Neural progenitor cell (in vitro differentiated cells): ENCODE measurements around the gene FSCN2. TPM values are rescaled to one million over a fixed set of nuclear protein-coding genes. Genes with fewer than 3 reads are reported as not detected.

ENCODE experiments used
- DNase-seq: peaks from one replicate; pipeline ENCODE4 v3.0.0-alpha.2; 2016; ENCODE audit warnings: low spot score
- H2AFZ ChIP-seq: fragments of 200-600 bp; sonication (generic); replicated peaks from 2 replicates; pipeline ENCODE4 v1.6.1; 2016; ENCODE audit warnings: antibody characterized with exemption
- H3F3A ChIP-seq: fragments of 200-600 bp; sonication (generic); 2 replicates; pipeline ENCODE4 v1.6.1; 2016; ENCODE audit warnings: antibody characterized with exemption, low read depth
- H3K27ac ChIP-seq: fragments of 200-600 bp; sonication (generic); 2 replicates; pipeline ENCODE4 v1.5.1; 2016; ENCODE audit warnings: mild to moderate bottlenecking
- H3K27me3 ChIP-seq: fragments of 200-600 bp; sonication (generic); 2 replicates; pipeline ENCODE4 v1.6.1; 2016; ENCODE audit warnings: mild to moderate bottlenecking, moderate library complexity
- H3K36me3 ChIP-seq: fragments of 200-600 bp; sonication (generic); 2 replicates; pipeline ENCODE4 v1.5.1; 2016
- H3K4me1 ChIP-seq: fragments of 200-600 bp; sonication (generic); 2 replicates; pipeline ENCODE4 v1.6.1; 2016; ENCODE audit warnings: mixed run types
- H3K4me2 ChIP-seq: fragments of 200-600 bp; sonication (generic); 2 replicates; pipeline ENCODE4 v1.6.1; 2016
- H3K4me3 ChIP-seq: fragments of 200-600 bp; sonication (generic); 2 replicates; pipeline ENCODE4 v1.5.1; 2016
- H3K79me2 ChIP-seq: fragments of 200-600 bp; sonication (generic); 2 replicates; pipeline ENCODE4 v1.6.1; 2016; ENCODE audit warnings: low read depth
- H3K9ac ChIP-seq: fragments of 200-600 bp; sonication (generic); 2 replicates; pipeline ENCODE4 v1.6.1; 2016
- H3K9me3 ChIP-seq: fragments of 200-600 bp; sonication (generic); 2 replicates; pipeline ENCODE4 v1.5.1; 2016; ENCODE audit warnings: low read depth
- H4K20me1 ChIP-seq: fragments of 200-600 bp; sonication (generic); 2 replicates; pipeline ENCODE4 v1.6.1; 2016; ENCODE audit warnings: low read depth
- H3K27ac Mint-ChIP-seq: 3 replicates; pipeline ENCODE4 v1.8.0; 2021; ENCODE audit warnings: mixed read lengths
- H3K27me3 Mint-ChIP-seq: 2 replicates; pipeline ENCODE4 v1.8.0; 2022; ENCODE audit warnings: low read depth, mild to moderate bottlenecking, inconsistent platforms, moderate library complexity, mixed read lengths; ENCODE audit not compliant: insufficient read depth
- H3K36me3 Mint-ChIP-seq: 3 replicates; pipeline ENCODE4 v1.8.0; 2021; ENCODE audit warnings: mixed read lengths
- H3K4me1 Mint-ChIP-seq: 3 replicates; pipeline ENCODE4 v1.8.0; 2021; ENCODE audit warnings: mixed read lengths
- H3K4me3 Mint-ChIP-seq: 3 replicates; pipeline ENCODE4 v1.8.0; 2021; ENCODE audit warnings: mild to moderate bottlenecking, moderate library complexity, mixed read lengths
- H3K9me3 Mint-ChIP-seq: 3 replicates; pipeline ENCODE4 v1.8.0; 2020; ENCODE audit warnings: mixed read lengths
- EZH2 ChIP-seq: fragments of 200-600 bp; sonication (generic); IDR thresholded peaks from 2 replicates; pipeline ENCODE4 v1.6.1; 2017; ENCODE audit warnings: antibody characterized with exemption, mild to moderate bottlenecking, moderate library complexity
- EZH2phosphoT487 ChIP-seq: fragments of 200-600 bp; sonication (generic); IDR thresholded peaks from 2 replicates; pipeline ENCODE4 v1.6.1; 2017; ENCODE audit warnings: antibody characterized with exemption
- total RNA-seq: library from RNA; depleted of rRNA; stranded (reverse); fragments of >200 nt; gene quantifications from 2 replicates; pipeline ENCODE4 v1.2.3, GENCODE V29; 2015; ENCODE audit warnings: low replicate concordance
- TF ChIP-seq, protein P1 (sequence below): fragments of 200-600 bp; sonication (generic); IDR thresholded peaks from 2 replicates; pipeline ENCODE4 v1.5.1; 2017; ENCODE audit warnings: antibody characterized with exemption, mild to moderate bottlenecking

The FSCN2 gene
- total RNA-seq, 1 donor from 2014 or later: not detected

DNA sequence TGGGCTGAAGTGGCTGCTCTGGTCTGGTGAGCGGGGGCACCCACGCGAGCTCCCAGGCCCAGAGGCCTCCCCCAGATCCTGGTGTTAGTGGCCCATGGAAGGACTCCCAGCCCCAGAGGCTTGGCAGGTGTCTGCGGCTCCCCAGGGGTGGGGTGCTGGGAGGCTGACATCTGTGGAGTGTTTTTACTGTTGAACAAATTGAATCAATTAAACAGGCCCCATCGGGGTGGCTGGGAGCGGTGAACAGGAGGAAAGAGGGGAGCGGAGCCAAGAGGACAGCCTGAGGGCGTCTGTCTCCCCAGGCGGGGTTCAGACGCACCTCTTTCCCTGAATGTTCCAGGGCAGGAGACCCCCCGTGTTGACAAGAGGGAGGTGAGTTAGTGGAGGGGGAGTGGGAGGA is 45.5 kb upstream of the FSCN2 start:
- Histone ChIP-seq H4K20me1 (no peaks in the 10 kb centered on the region), H3K36me3 (no peaks in the 10 kb centered on the region), H3F3A (peaks cover 26% of the 10 kb centered on the region), H3K27me3 (peaks cover 72% of the 10 kb centered on the region), H3K4me2 (no peak overlapping the region), H3K9me3 (no peaks in the 10 kb centered on the region), H2AFZ (no peak overlapping the region), H3K4me3 (no peak overlapping the region), H3K79me2 (no peaks in the 10 kb centered on the region), H3K9ac (no peak overlapping the region), H3K4me1 (peaks cover 10% of the 10 kb centered on the region), H3K27ac (no peak overlapping the region)
- H3K27ac Mint-ChIP-seq: peak overlapping the region; percentile 85
- TF ChIP-seq, protein P1, sequence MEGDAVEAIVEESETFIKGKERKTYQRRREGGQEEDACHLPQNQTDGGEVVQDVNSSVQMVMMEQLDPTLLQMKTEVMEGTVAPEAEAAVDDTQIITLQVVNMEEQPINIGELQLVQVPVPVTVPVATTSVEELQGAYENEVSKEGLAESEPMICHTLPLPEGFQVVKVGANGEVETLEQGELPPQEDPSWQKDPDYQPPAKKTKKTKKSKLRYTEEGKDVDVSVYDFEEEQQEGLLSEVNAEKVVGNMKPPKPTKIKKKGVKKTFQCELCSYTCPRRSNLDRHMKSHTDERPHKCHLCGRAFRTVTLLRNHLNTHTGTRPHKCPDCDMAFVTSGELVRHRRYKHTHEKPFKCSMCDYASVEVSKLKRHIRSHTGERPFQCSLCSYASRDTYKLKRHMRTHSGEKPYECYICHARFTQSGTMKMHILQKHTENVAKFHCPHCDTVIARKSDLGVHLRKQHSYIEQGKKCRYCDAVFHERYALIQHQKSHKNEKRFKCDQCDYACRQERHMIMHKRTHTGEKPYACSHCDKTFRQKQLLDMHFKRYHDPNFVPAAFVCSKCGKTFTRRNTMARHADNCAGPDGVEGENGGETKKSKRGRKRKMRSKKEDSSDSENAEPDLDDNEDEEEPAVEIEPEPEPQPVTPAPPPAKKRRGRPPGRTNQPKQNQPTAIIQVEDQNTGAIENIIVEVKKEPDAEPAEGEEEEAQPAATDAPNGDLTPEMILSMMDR: no peak
- TF ChIP-seq EZH2phosphoT487 (no peak), EZH2 (no peak)
- peaks cover 22% of the 10 kb centered on the region for H3K27me3 Mint-ChIP-seq
- H3K4me3 Mint-ChIP-seq: peak overlapping the region; percentile 74
- H3K4me1 Mint-ChIP-seq: peaks cover 53% of the 10 kb centered on the region
- H3K36me3 Mint-ChIP-seq: no peaks in the 10 kb centered on the region
- no peaks in the 10 kb centered on the region for H3K9me3 Mint-ChIP-seq
- no peak for DNase-seq

DNA sequence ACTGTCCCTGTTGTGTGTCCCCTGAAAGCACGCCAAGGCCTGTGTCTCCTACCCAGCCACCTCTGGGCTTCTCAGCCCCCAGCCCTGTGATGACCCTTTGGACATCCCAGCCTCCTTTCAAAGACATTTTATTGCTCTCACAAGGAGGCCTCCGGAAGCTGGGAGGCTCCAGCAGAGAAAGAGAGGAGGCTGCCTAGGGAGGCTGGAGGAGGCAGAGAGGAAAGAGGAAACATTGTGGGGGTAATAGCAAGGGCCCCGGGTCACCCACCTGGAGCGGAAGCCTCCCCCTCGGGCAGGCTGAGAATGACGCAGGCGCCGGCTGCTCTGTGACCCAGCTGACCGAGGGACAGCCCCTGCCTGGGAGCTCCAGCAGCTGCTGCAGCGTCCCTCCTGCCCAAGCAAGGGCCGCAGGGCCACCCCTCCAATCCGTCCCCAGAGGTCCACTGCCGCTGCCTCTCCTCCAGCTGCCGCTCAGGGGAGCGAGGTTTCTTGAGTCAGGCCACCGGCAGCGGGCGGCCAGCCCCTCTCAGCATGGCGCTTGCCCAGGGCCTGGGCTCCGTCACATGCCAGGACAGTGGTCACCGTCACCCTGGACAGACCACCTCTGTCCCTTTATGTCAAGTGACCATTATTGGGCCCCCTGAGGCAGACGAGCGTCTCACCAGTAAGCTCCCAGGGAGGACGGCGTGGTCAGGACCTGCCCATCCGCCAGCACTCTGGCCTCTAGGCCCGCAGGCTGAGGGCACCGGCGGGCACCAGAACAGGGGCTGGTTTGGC is 44.9 kb upstream of the FSCN2 start:
- peak; percentile 58 for DNase-seq
- Mint-ChIP-seq H3K4me3 (peak overlapping the region; percentile 74), H3K27me3 (peaks cover 17% of the 10 kb centered on the region), H3K4me1 (peaks cover 48% of the 10 kb centered on the region), H3K36me3 (no peaks in the 10 kb centered on the region), H3K9me3 (no peaks in the 10 kb centered on the region), H3K27ac (no peak overlapping the region)
- Histone ChIP-seq H3K9me3 (no peaks in the 10 kb centered on the region), H3F3A (peaks cover 26% of the 10 kb centered on the region), H3K9ac (no peak overlapping the region), H3K27ac (no peak overlapping the region), H4K20me1 (no peaks in the 10 kb centered on the region), H3K36me3 (no peaks in the 10 kb centered on the region), H3K27me3 (peaks cover 73% of the 10 kb centered on the region), H3K79me2 (no peaks in the 10 kb centered on the region), H3K4me3 (peak overlapping the region; percentile 50), H2AFZ (peak overlapping the region; percentile 94), H3K4me1 (peaks cover 13% of the 10 kb centered on the region), H3K4me2 (peak overlapping the region; percentile 89)
- no peak for TF ChIP-seq EZH2phosphoT487
- TF ChIP-seq EZH2: no peak
- TF ChIP-seq, protein P1: no peak

DNA sequence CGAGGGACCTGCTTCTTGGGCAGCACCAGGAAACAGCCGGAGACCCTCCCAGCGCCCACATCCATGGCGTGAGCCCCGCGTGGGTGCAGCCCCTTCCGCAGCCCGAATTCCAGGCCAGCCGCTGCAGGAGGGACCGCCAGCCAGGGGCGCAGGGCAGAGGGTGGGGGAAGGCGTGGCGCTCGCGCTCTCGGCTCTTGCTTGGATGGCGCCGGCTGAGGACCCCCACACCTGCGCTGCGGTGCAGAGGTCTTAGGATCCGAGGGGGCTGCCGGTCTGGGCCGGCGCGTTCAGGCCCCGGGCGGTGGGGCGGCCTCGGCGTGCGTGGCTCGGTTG is 44.3 kb upstream of the FSCN2 start:
- no peak for TF ChIP-seq EZH2phosphoT487
- TF ChIP-seq EZH2: no peak
- H3K27ac ChIP-seq: no peak overlapping the region
- H3K36me3 ChIP-seq: no peaks in the 10 kb centered on the region
- peak; percentile 51 for DNase-seq
- H3K27ac Mint-ChIP-seq: no peak overlapping the region
- no peak overlapping the region for H3K9ac ChIP-seq
- peak overlapping the region; percentile 89 for H3K4me2 ChIP-seq
- H3K9me3 ChIP-seq: no peaks in the 10 kb centered on the region
- H3K79me2 ChIP-seq: no peaks in the 10 kb centered on the region
- peaks cover 77% of the 10 kb centered on the region for H3K27me3 ChIP-seq
- H3K36me3 Mint-ChIP-seq: no peaks in the 10 kb centered on the region
- H3K4me3 ChIP-seq: peak overlapping the region; percentile 50
- peaks cover 19% of the 10 kb centered on the region for H3K4me1 ChIP-seq
- peak overlapping the region; percentile 94 for H2AFZ ChIP-seq
- no peak overlapping the region for H3K4me3 Mint-ChIP-seq
- H3K9me3 Mint-ChIP-seq: no peaks in the 10 kb centered on the region
- peaks cover 48% of the 10 kb centered on the region for H3K4me1 Mint-ChIP-seq
- peaks cover 26% of the 10 kb centered on the region for H3F3A ChIP-seq
- H4K20me1 ChIP-seq: no peaks in the 10 kb centered on the region
- peaks cover 15% of the 10 kb centered on the region for H3K27me3 Mint-ChIP-seq
